Neural progenitor cell (in vitro differentiated cells): ENCODE results near the gene CHMP6. TPM values are rescaled to one million over a fixed set of nuclear protein-coding genes. Genes with fewer than 3 reads are reported as not detected.

ENCODE experiments used
- DNase-seq: peaks from one replicate; pipeline ENCODE4 v3.0.0-alpha.2; 2016; ENCODE audit warnings: low spot score
- H2AFZ ChIP-seq: fragments of 200-600 bp; sonication (generic); replicated peaks from 2 replicates; pipeline ENCODE4 v1.6.1; 2016; ENCODE audit warnings: antibody characterized with exemption
- H3F3A ChIP-seq: fragments of 200-600 bp; sonication (generic); 2 replicates; pipeline ENCODE4 v1.6.1; 2016; ENCODE audit warnings: antibody characterized with exemption, low read depth
- H3K27ac ChIP-seq: fragments of 200-600 bp; sonication (generic); 2 replicates; pipeline ENCODE4 v1.5.1; 2016; ENCODE audit warnings: mild to moderate bottlenecking
- H3K27me3 ChIP-seq: fragments of 200-600 bp; sonication (generic); 2 replicates; pipeline ENCODE4 v1.6.1; 2016; ENCODE audit warnings: mild to moderate bottlenecking, moderate library complexity
- H3K36me3 ChIP-seq: fragments of 200-600 bp; sonication (generic); 2 replicates; pipeline ENCODE4 v1.5.1; 2016
- H3K4me1 ChIP-seq: fragments of 200-600 bp; sonication (generic); 2 replicates; pipeline ENCODE4 v1.6.1; 2016; ENCODE audit warnings: mixed run types
- H3K4me2 ChIP-seq: fragments of 200-600 bp; sonication (generic); 2 replicates; pipeline ENCODE4 v1.6.1; 2016
- H3K4me3 ChIP-seq: fragments of 200-600 bp; sonication (generic); 2 replicates; pipeline ENCODE4 v1.5.1; 2016
- H3K79me2 ChIP-seq: fragments of 200-600 bp; sonication (generic); 2 replicates; pipeline ENCODE4 v1.6.1; 2016; ENCODE audit warnings: low read depth
- H3K9ac ChIP-seq: fragments of 200-600 bp; sonication (generic); 2 replicates; pipeline ENCODE4 v1.6.1; 2016
- H3K9me3 ChIP-seq: fragments of 200-600 bp; sonication (generic); 2 replicates; pipeline ENCODE4 v1.5.1; 2016; ENCODE audit warnings: low read depth
- H4K20me1 ChIP-seq: fragments of 200-600 bp; sonication (generic); 2 replicates; pipeline ENCODE4 v1.6.1; 2016; ENCODE audit warnings: low read depth
- H3K27ac Mint-ChIP-seq: 3 replicates; pipeline ENCODE4 v1.8.0; 2021; ENCODE audit warnings: mixed read lengths
- H3K27me3 Mint-ChIP-seq: 2 replicates; pipeline ENCODE4 v1.8.0; 2022; ENCODE audit warnings: low read depth, mild to moderate bottlenecking, inconsistent platforms, moderate library complexity, mixed read lengths; ENCODE audit not compliant: insufficient read depth
- H3K36me3 Mint-ChIP-seq: 3 replicates; pipeline ENCODE4 v1.8.0; 2021; ENCODE audit warnings: mixed read lengths
- H3K4me1 Mint-ChIP-seq: 3 replicates; pipeline ENCODE4 v1.8.0; 2021; ENCODE audit warnings: mixed read lengths
- H3K4me3 Mint-ChIP-seq: 3 replicates; pipeline ENCODE4 v1.8.0; 2021; ENCODE audit warnings: mild to moderate bottlenecking, moderate library complexity, mixed read lengths
- H3K9me3 Mint-ChIP-seq: 3 replicates; pipeline ENCODE4 v1.8.0; 2020; ENCODE audit warnings: mixed read lengths
- CTCF ChIP-seq: fragments of 200-600 bp; sonication (generic); IDR thresholded peaks from 2 replicates; pipeline ENCODE4 v1.5.1; 2017; ENCODE audit warnings: antibody characterized with exemption, mild to moderate bottlenecking
- EZH2 ChIP-seq: fragments of 200-600 bp; sonication (generic); IDR thresholded peaks from 2 replicates; pipeline ENCODE4 v1.6.1; 2017; ENCODE audit warnings: antibody characterized with exemption, mild to moderate bottlenecking, moderate library complexity
- EZH2phosphoT487 ChIP-seq: fragments of 200-600 bp; sonication (generic); IDR thresholded peaks from 2 replicates; pipeline ENCODE4 v1.6.1; 2017; ENCODE audit warnings: antibody characterized with exemption
- total RNA-seq: library from RNA; depleted of rRNA; stranded (reverse); fragments of >200 nt; gene quantifications from 2 replicates; pipeline ENCODE4 v1.2.3, GENCODE V29; 2015; ENCODE audit warnings: low replicate concordance

CHMP6 gene
- total RNA-seq, 1 donor from 2014 or later = 11.5 TPM

GRCh38 chr17:80997424-80998117 lies 5.9 kb downstream of the CHMP6 start:
- Histone ChIP-seq H3K4me2 (no peak overlapping the region), H3K36me3 (no peaks in the 10 kb centered on the region), H2AFZ (no peak overlapping the region), H3K4me3 (no peak overlapping the region), H3K27ac (no peak overlapping the region), H3K79me2 (no peaks in the 10 kb centered on the region), H3K9me3 (no peaks in the 10 kb centered on the region), H4K20me1 (peaks cover 21% of the 10 kb centered on the region), H3F3A (peaks cover 5% of the 10 kb centered on the region), H3K4me1 (peaks cover 5% of the 10 kb centered on the region), H3K27me3 (peaks cover 14% of the 10 kb centered on the region), H3K9ac (no peak overlapping the region)
- peaks cover 5% of the 10 kb centered on the region for H3K36me3 Mint-ChIP-seq
- H3K4me3 Mint-ChIP-seq = no peak overlapping the region
- no peak for DNase-seq
- H3K27ac Mint-ChIP-seq = no peak overlapping the region
- H3K4me1 Mint-ChIP-seq = peaks cover 16% of the 10 kb centered on the region
- H3K9me3 Mint-ChIP-seq = no peaks in the 10 kb centered on the region
- peaks cover 6% of the 10 kb centered on the region for H3K27me3 Mint-ChIP-seq
- TF ChIP-seq EZH2 (no peak), CTCF (no peak), EZH2phosphoT487 (no peak)

- no peak for DNase-seq
- peaks cover 5% of the 10 kb centered on the region for H3K36me3 Mint-ChIP-seq
- H3K4me1 Mint-ChIP-seq = peaks cover 13% of the 10 kb centered on the region
- no peak overlapping the region for H3K27ac Mint-ChIP-seq
- TF ChIP-seq CTCF (no peak), EZH2phosphoT487 (no peak), EZH2 (no peak)
- H4K20me1 ChIP-seq = peaks cover 15% of the 10 kb centered on the region
- H3K4me2 ChIP-seq = no peak overlapping the region
- H3K4me3 Mint-ChIP-seq = no peak overlapping the region
- no peak overlapping the region for H2AFZ ChIP-seq
- H3K9ac ChIP-seq = no peak overlapping the region
- no peak overlapping the region for H3K4me3 ChIP-seq
- H3K27me3 ChIP-seq = peaks cover 15% of the 10 kb centered on the region
- H3K27me3 Mint-ChIP-seq = peaks cover 8% of the 10 kb centered on the region
- H3K4me1 ChIP-seq = no peaks in the 10 kb centered on the region
- no peaks in the 10 kb centered on the region for H3K36me3 ChIP-seq
- peaks cover 11% of the 10 kb centered on the region for H3F3A ChIP-seq
- no peaks in the 10 kb centered on the region for H3K79me2 ChIP-seq
- H3K9me3 Mint-ChIP-seq = no peaks in the 10 kb centered on the region
- no peaks in the 10 kb centered on the region for H3K9me3 ChIP-seq
- no peak overlapping the region for H3K27ac ChIP-seq
These were observed 6.6 kb downstream of the CHMP6 start for GRCh38 chr17:80998118-80998747.

GRCh38 chr17:80998748-80999535 lies 7.3 kb downstream of the CHMP6 start:
- Mint-ChIP-seq H3K9me3 (no peaks in the 10 kb centered on the region), H3K27me3 (peaks cover 10% of the 10 kb centered on the region), H3K27ac (peak overlapping the region; percentile 87), H3K4me1 (peaks cover 18% of the 10 kb centered on the region), H3K4me3 (no peak overlapping the region), H3K36me3 (peaks cover 5% of the 10 kb centered on the region)
- no peak overlapping the region for H3K27ac ChIP-seq
- H3K9me3 ChIP-seq = no peaks in the 10 kb centered on the region
- H3K27me3 ChIP-seq = peaks cover 22% of the 10 kb centered on the region
- peaks cover 8% of the 10 kb centered on the region for H4K20me1 ChIP-seq
- H3K9ac ChIP-seq = no peak overlapping the region
- H3F3A ChIP-seq = peaks cover 11% of the 10 kb centered on the region
- DNase-seq = no peak
- H3K4me1 ChIP-seq = peaks cover 3% of the 10 kb centered on the region
- no peak overlapping the region for H2AFZ ChIP-seq
- H3K79me2 ChIP-seq = no peaks in the 10 kb centered on the region
- no peak for TF ChIP-seq CTCF
- no peak for TF ChIP-seq EZH2
- TF ChIP-seq EZH2phosphoT487 = no peak
- H3K36me3 ChIP-seq = no peaks in the 10 kb centered on the region
- H3K4me2 ChIP-seq = no peak overlapping the region
- H3K4me3 ChIP-seq = no peak overlapping the region
